ENCODE results near the gene ADARB2.
"Not testable (repeated sequence)": the region's sequence is repeated elsewhere in the genome, so short reads cannot be mapped to it uniquely, and the experiment has no call there.

ADARB2 gene

DNA sequence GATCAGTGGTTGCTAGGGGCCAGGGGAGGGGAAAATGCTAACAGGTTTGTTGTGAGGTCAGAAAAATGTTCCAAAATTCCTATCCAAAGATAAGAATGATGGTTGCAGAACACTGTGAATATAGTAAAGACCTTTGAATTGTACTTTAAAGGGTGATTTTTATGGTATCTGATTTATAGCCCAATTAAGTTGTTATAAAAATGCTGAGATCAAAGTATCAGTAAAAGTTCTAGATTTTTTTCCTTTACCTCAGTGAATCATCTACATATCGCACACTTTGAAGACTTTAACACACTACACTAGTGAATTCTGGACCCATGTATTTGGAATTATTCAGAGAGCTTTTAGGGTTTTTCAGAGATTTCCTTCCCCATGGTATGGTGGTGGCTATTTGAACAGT, 405.8 kb downstream of the ADARB2 start:
- Histone ChIP-seq H3K27me3 (ENCODE audit: insufficient read depth, poor library complexity, severe bottlenecking) (no peaks in the 10 kb centered on the region), H3K9me3 (ENCODE audit: severe bottlenecking) (no peaks in the 10 kb centered on the region), H3K4me1 (ENCODE audit: insufficient read depth, poor library complexity, severe bottlenecking) (no peaks in the 10 kb centered on the region), H3K4me3 (ENCODE audit: severe bottlenecking) (no peak overlapping the region), H3K27ac (ENCODE audit: poor library complexity, severe bottlenecking) (no peak overlapping the region), H3K36me3 (ENCODE audit: low read depth) (no peaks in the 10 kb centered on the region)
- ATAC-seq (ENCODE audit: low read depth): no peak
- DNase-seq (ENCODE audit: low spot score): no peak
- no peak for TF ChIP-seq CTCF (IDR thresholded peaks at IDR 0.05; ENCODE audit: poor library complexity, severe bottlenecking)

- TF ChIP-seq CTCF (IDR thresholded peaks at IDR 0.05; ENCODE audit: poor library complexity, severe bottlenecking): no peak
- H3K4me1 ChIP-seq (ENCODE audit: insufficient read depth, poor library complexity, severe bottlenecking): no peaks in the 10 kb centered on the region
- ATAC-seq (ENCODE audit: low read depth) (no peak), DNase-seq (ENCODE audit: low spot score) (no peak)
- H3K27me3 ChIP-seq (ENCODE audit: insufficient read depth, poor library complexity, severe bottlenecking): no peaks in the 10 kb centered on the region
- H3K36me3 ChIP-seq (ENCODE audit: low read depth): no peaks in the 10 kb centered on the region
- no peak overlapping the region for H3K27ac ChIP-seq (ENCODE audit: poor library complexity, severe bottlenecking)
- no peak overlapping the region for H3K4me3 ChIP-seq (ENCODE audit: severe bottlenecking)
- H3K9me3 ChIP-seq (ENCODE audit: severe bottlenecking): no peaks in the 10 kb centered on the region
Observed at GRCh38 chr10:1329622-1330021, 407.7 kb downstream of the ADARB2 start.

GRCh38 chr10:1328981-1329614, 408.2 kb downstream of the ADARB2 start:
- Histone ChIP-seq H3K4me1 (ENCODE audit: insufficient read depth, poor library complexity, severe bottlenecking) (no peaks in the 10 kb centered on the region), H3K36me3 (ENCODE audit: low read depth) (no peaks in the 10 kb centered on the region), H3K9me3 (ENCODE audit: severe bottlenecking) (no peaks in the 10 kb centered on the region), H3K27me3 (ENCODE audit: insufficient read depth, poor library complexity, severe bottlenecking) (no peaks in the 10 kb centered on the region), H3K27ac (ENCODE audit: poor library complexity, severe bottlenecking) (no peak overlapping the region), H3K4me3 (ENCODE audit: severe bottlenecking) (no peak overlapping the region)
- no peak for TF ChIP-seq CTCF (IDR thresholded peaks at IDR 0.05; ENCODE audit: poor library complexity, severe bottlenecking)
- no peak for DNase-seq (ENCODE audit: low spot score)
- no peak for ATAC-seq (ENCODE audit: low read depth)

DNA sequence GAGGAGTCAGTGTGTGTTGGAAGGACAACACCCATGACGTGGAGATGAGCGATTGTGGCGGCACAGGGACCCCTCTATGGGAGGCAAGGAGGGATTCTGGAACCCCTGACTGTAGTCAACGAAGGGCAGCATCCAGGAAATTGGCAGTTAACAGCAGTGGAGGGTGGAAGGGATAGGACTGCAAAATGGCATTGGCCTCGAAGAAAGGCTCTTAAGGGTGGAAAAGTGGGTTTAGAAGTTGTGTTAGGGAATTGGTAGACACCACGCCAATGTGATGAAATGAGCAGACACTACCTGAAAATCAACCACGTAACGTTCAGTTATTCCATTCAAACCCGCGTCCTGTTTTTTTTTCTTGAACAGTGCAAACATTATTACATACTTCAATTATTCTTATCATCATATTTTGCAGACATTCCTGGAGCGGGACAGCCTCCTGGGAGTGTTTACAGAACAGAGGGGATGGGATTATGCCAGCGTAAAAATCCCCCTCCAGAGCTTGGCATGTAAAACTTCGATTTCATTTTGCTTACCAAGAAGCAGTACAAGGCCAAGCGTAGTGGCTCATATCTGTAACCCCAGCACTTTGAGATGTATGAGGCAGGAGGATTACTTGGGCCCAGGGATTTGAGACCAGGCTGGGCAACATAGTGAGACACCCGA, 409.0 kb downstream of the ADARB2 start:
- no peak for TF ChIP-seq CTCF (IDR thresholded peaks at IDR 0.05; ENCODE audit: poor library complexity, severe bottlenecking)
- DNase-seq (ENCODE audit: low spot score): no peak
- Histone ChIP-seq H3K27ac (ENCODE audit: poor library complexity, severe bottlenecking) (no peak overlapping the region), H3K4me1 (ENCODE audit: insufficient read depth, poor library complexity, severe bottlenecking) (no peaks in the 10 kb centered on the region), H3K36me3 (ENCODE audit: low read depth) (no peaks in the 10 kb centered on the region), H3K27me3 (ENCODE audit: insufficient read depth, poor library complexity, severe bottlenecking) (no peaks in the 10 kb centered on the region), H3K4me3 (ENCODE audit: severe bottlenecking) (no peak overlapping the region), H3K9me3 (ENCODE audit: severe bottlenecking) (no peaks in the 10 kb centered on the region)
- no peak for ATAC-seq (ENCODE audit: low read depth)

- no peak overlapping the region for H3K4me3 ChIP-seq (ENCODE audit: severe bottlenecking)
- no peaks in the 10 kb centered on the region for H3K27me3 ChIP-seq (ENCODE audit: insufficient read depth, poor library complexity, severe bottlenecking)
- no peaks in the 10 kb centered on the region for H3K4me1 ChIP-seq (ENCODE audit: insufficient read depth, poor library complexity, severe bottlenecking)
- H3K9me3 ChIP-seq (ENCODE audit: severe bottlenecking): no peaks in the 10 kb centered on the region
- DNase-seq (ENCODE audit: low spot score): no peak
- H3K36me3 ChIP-seq (ENCODE audit: low read depth): no peaks in the 10 kb centered on the region
- no peak overlapping the region for H3K27ac ChIP-seq (ENCODE audit: poor library complexity, severe bottlenecking)
- ATAC-seq (ENCODE audit: low read depth): no peak
- no peak for TF ChIP-seq CTCF (IDR thresholded peaks at IDR 0.05; ENCODE audit: poor library complexity, severe bottlenecking)
Observed at GRCh38 chr10:1327759-1328158, 409.6 kb downstream of the ADARB2 start.

DNA sequence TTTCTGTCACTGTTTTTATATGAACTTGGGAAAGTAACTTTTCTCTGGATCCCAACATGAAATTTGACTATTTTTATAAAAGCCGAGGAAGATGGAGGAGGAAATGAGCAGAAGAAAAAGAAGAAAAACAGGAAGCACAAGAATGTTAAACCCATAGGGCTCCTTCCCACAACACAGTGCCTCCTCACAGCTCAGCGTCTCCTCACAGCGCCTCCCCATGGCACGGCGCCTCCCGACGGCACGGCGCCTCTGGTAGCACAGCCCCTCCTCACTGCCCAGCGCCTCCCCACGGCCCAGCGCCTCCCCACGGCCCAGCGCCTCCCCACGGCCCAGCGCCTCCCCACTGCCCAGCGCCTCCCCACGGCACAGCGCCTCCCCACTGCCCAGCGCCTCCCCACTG, 410.8 kb downstream of the ADARB2 start:
- H3K27me3 ChIP-seq (ENCODE audit: insufficient read depth, poor library complexity, severe bottlenecking): peaks cover 10% of the 10 kb centered on the region
- not testable (repeated sequence) for ATAC-seq (ENCODE audit: low read depth); DNase-seq (ENCODE audit: low spot score); H3K36me3 ChIP-seq (ENCODE audit: low read depth); H3K27ac ChIP-seq (ENCODE audit: poor library complexity, severe bottlenecking); H3K9me3 ChIP-seq (ENCODE audit: severe bottlenecking); H3K4me3 ChIP-seq (ENCODE audit: severe bottlenecking); H3K4me1 ChIP-seq (ENCODE audit: insufficient read depth, poor library complexity, severe bottlenecking)

Data from RWPE2 (cell line).